MM.1S (cell line): ENCODE results near the gene PLA2G10.

Experiments used
- DNase-seq: peaks from one replicate; pipeline ENCODE4 v3.0.0-alpha.2; 2015
- H2AFZ ChIP-seq: fragments of 300-600 bp; sonication (generic); 2 replicates; pipeline ENCODE4 v1.6.0; 2016; ENCODE audit warnings: antibody characterized with exemption, low read length
- H3F3A ChIP-seq: fragments of 300-600 bp; sonication (generic); 2 replicates; pipeline ENCODE4 v1.6.1; 2016; ENCODE audit warnings: mild to moderate bottlenecking, antibody characterized with exemption, low read length, moderate library complexity, mixed read lengths; ENCODE audit not compliant: insufficient read depth
- H3K27ac ChIP-seq: fragments of 300-600 bp; sonication (generic); 2 replicates; pipeline ENCODE4 v1.5.1; 2016; ENCODE audit warnings: mild to moderate bottlenecking, low read length
- H3K27me3 ChIP-seq: fragments of 300-600 bp; sonication (generic); replicated peaks from 2 replicates; pipeline ENCODE4 v1.6.0; 2016; ENCODE audit warnings: low read length; ENCODE audit not compliant: insufficient read depth
- H3K36me3 ChIP-seq: fragments of 300-600 bp; sonication (generic); replicated peaks from 2 replicates; pipeline ENCODE4 v1.6.1; 2016; ENCODE audit warnings: mild to moderate bottlenecking, low read length, mixed read lengths; ENCODE audit not compliant: insufficient read depth
- H3K4me1 ChIP-seq: fragments of 300-600 bp; sonication (generic); 2 replicates; pipeline ENCODE4 v1.6.1; 2016; ENCODE audit warnings: low read length, mixed read lengths
- H3K4me2 ChIP-seq: fragments of 300-600 bp; sonication (generic); 2 replicates; pipeline ENCODE4 v1.6.0; 2016; ENCODE audit warnings: low read depth, low read length
- H3K4me3 ChIP-seq: fragments of 300-600 bp; sonication (generic); 2 replicates; pipeline ENCODE4 v1.5.1; 2016; ENCODE audit warnings: low read length, mixed read lengths
- H3K79me2 ChIP-seq: fragments of 300-600 bp; sonication (generic); 2 replicates; pipeline ENCODE4 v1.6.1; 2016; ENCODE audit warnings: mixed run types, low read length, mixed read lengths
- H3K9ac ChIP-seq: fragments of 300-600 bp; sonication (generic); 2 replicates; pipeline ENCODE4 v1.6.1; 2016; ENCODE audit warnings: low read length, mixed read lengths
- H3K9me2 ChIP-seq: fragments of 300-600 bp; sonication (generic); replicated peaks from 2 replicates; pipeline ENCODE4 v1.6.1; 2016; ENCODE audit warnings: mild to moderate bottlenecking, low read length, mixed read lengths; ENCODE audit not compliant: insufficient read depth
- H3K9me3 ChIP-seq: fragments of 300-600 bp; sonication (generic); replicated peaks from 2 replicates; pipeline ENCODE4 v1.6.1; 2016; ENCODE audit warnings: mild to moderate bottlenecking, low read length, mixed read lengths; ENCODE audit not compliant: insufficient read depth
- H4K20me1 ChIP-seq: fragments of 300-600 bp; sonication (generic); 2 replicates; pipeline ENCODE4 v1.6.1; 2016; ENCODE audit warnings: mild to moderate bottlenecking, low read length, moderate library complexity, mixed read lengths; ENCODE audit not compliant: insufficient read depth
- EZH2 ChIP-seq: fragments of 300-600 bp; sonication (generic); optimal IDR thresholded peaks from 2 replicates; pipeline ENCODE3; 2017; ENCODE audit warnings: low read depth, mild to moderate bottlenecking, antibody characterized with exemption, low read length, mixed read lengths
- EZH2phosphoT487 ChIP-seq: fragments of 300-600 bp; sonication (generic); IDR thresholded peaks from 2 replicates; pipeline ENCODE4 v1.6.1; 2018; ENCODE audit warnings: antibody characterized with exemption, low read length
- TF ChIP-seq, protein P1 (sequence below): fragments of 300-600 bp; sonication (generic); IDR thresholded peaks from 2 replicates; pipeline ENCODE4 v1.5.1; 2016; ENCODE audit warnings: antibody characterized with exemption, low read length, mixed read lengths

The PLA2G10 gene

GRCh38 chr16:14678748-14679497 is 15.2 kb downstream of the PLA2G10 start:
- no peak overlapping the region for H3K27ac ChIP-seq
- no peaks in the 10 kb centered on the region for H3K79me2 ChIP-seq
- H2AFZ ChIP-seq: no peak overlapping the region
- DNase-seq: no peak
- no peaks in the 10 kb centered on the region for H3F3A ChIP-seq
- no peaks in the 10 kb centered on the region for H3K27me3 ChIP-seq
- no peak overlapping the region for H3K4me2 ChIP-seq
- no peaks in the 10 kb centered on the region for H3K36me3 ChIP-seq
- no peaks in the 10 kb centered on the region for H3K9me2 ChIP-seq
- H4K20me1 ChIP-seq: no peaks in the 10 kb centered on the region
- H3K9ac ChIP-seq: no peak overlapping the region
- no peaks in the 10 kb centered on the region for H3K9me3 ChIP-seq
- TF ChIP-seq EZH2 (no peak), EZH2phosphoT487 (no peak)
- TF ChIP-seq, protein P1, sequence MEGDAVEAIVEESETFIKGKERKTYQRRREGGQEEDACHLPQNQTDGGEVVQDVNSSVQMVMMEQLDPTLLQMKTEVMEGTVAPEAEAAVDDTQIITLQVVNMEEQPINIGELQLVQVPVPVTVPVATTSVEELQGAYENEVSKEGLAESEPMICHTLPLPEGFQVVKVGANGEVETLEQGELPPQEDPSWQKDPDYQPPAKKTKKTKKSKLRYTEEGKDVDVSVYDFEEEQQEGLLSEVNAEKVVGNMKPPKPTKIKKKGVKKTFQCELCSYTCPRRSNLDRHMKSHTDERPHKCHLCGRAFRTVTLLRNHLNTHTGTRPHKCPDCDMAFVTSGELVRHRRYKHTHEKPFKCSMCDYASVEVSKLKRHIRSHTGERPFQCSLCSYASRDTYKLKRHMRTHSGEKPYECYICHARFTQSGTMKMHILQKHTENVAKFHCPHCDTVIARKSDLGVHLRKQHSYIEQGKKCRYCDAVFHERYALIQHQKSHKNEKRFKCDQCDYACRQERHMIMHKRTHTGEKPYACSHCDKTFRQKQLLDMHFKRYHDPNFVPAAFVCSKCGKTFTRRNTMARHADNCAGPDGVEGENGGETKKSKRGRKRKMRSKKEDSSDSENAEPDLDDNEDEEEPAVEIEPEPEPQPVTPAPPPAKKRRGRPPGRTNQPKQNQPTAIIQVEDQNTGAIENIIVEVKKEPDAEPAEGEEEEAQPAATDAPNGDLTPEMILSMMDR: no peak
- H3K4me3 ChIP-seq: no peak overlapping the region
- no peaks in the 10 kb centered on the region for H3K4me1 ChIP-seq

DNA sequence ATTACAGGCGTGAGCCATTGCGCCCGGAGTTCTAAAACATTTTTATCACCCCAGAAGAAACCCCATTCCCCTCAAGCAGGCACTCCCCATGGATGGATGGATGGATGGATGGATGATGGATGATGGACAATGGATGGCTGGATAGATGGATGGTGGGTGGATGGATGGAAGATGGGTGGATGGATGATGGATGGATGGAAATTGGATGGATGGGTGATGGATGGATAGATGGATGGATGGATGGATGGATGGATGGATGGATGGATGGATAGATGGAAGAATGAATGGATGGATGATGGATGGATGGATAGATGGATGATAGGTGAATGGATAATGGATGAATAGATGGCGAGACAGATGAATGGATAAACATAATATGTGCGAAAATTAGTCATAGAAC is 16.5 kb downstream of the PLA2G10 start:
- Histone ChIP-seq H3K27me3 (no peaks in the 10 kb centered on the region), H3K9me3 (no peaks in the 10 kb centered on the region), H3K79me2 (no peaks in the 10 kb centered on the region), H4K20me1 (no peaks in the 10 kb centered on the region), H3K9me2 (no peaks in the 10 kb centered on the region), H3K4me1 (0 out of 2 replicates have a peak, but pooled peaks cover under 1% of the 10 kb centered on the region), H2AFZ (no peak overlapping the region), H3K4me2 (no peak overlapping the region), H3K4me3 (no peak overlapping the region), H3K9ac (no peak overlapping the region), H3K27ac (no peak overlapping the region), H3K36me3 (no peaks in the 10 kb centered on the region), H3F3A (peaks cover under 1% of the 10 kb centered on the region; the same call in 1 of the 2 replicates)
- TF ChIP-seq, protein P1: no peak
- no peak for TF ChIP-seq EZH2phosphoT487
- TF ChIP-seq EZH2: no peak
- DNase-seq: no peak

DNA sequence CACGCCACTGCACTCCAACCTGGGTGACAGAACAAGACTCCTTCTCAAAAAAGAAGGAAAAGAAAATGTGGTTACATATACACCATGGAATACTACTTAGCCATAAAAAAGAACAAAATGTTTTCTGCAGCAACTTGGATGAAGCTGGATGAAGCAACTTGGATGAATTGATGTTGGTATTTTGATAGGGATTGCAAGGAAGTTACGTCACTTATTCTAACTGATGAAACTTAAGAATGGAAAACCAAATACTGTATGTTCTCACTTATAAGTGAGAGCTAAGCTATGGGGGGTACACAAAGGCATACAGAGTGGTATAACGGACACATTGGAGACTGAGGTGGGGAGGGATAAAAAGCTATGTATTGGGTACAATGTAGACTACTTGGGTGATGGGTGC is 17.5 kb downstream of the PLA2G10 start:
- Histone ChIP-seq H4K20me1 (no peaks in the 10 kb centered on the region), H2AFZ (no peak overlapping the region), H3F3A (peaks cover 10% of the 10 kb centered on the region), H3K36me3 (no peaks in the 10 kb centered on the region), H3K79me2 (no peaks in the 10 kb centered on the region), H3K9me2 (no peaks in the 10 kb centered on the region), H3K4me3 (no peak overlapping the region), H3K27me3 (no peaks in the 10 kb centered on the region), H3K9me3 (no peaks in the 10 kb centered on the region), H3K4me1 (peaks cover 10% of the 10 kb centered on the region), H3K27ac (no peak overlapping the region), H3K9ac (no peak overlapping the region), H3K4me2 (no peak overlapping the region)
- DNase-seq: no peak
- TF ChIP-seq, protein P1: no peak
- TF ChIP-seq EZH2phosphoT487 (no peak), EZH2 (no peak)
